Thyroid gland (tissue), 4 donors: ENCODE results near the gene ARHGEF40. TPM values are rescaled to one million over a fixed set of nuclear protein-coding genes. Genes with fewer than 3 reads are reported as not detected.

ENCODE experiments used
- DNase-seq, 2 donors: peaks; one replicate each; pipeline ENCODE4 v3.0.0-alpha.2; 2019
- H3K27ac ChIP-seq, 3 donors: fragments of 200-600 bp; sonication (generic); 1 replicate in 2 of 3; 2 replicates in 1 of 3; pipeline ENCODE4 v1.5.1; 2016 to 2019; ENCODE audit warnings: mild to moderate bottlenecking in 1 of 3, moderate library complexity in 1 of 3
- H3K27me3 ChIP-seq: fragments of 200-600 bp; sonication (generic); one replicate; pipeline ENCODE4 v1.5.1; 2019
- H3K36me3 ChIP-seq, 2 donors: fragments of 200-600 bp; sonication (generic); one replicate each; pipeline ENCODE4 v1.5.1; 2016 to 2019
- H3K4me1 ChIP-seq, 2 donors: fragments of 200-600 bp; sonication (generic); one replicate each; pipeline ENCODE4 v1.5.1; 2017 to 2019
- H3K4me3 ChIP-seq, 3 donors: fragments of 200-600 bp; sonication (generic); replicated peaks in 1 of 3; 1 replicate in 2 of 3; 2 replicates in 1 of 3; pipeline ENCODE4 v1.5.1; 2016; ENCODE audit warnings: mild to moderate bottlenecking in 1 of 3
- H3K9me3 ChIP-seq: fragments of 200-600 bp; sonication (generic); one replicate; pipeline ENCODE4 v1.5.1; 2017
- CTCF ChIP-seq, 6 experiments: fragments of 200-600 bp in 3 of 6; fragments of 450-650 bp in 3 of 6; sonication (generic) in 3 of 6; IDR thresholded peaks; one replicate each; pipeline ENCODE4 v1.5.1; 2016 to 2019; ENCODE audit warnings: antibody characterized with exemption in 6 of 6, mild to moderate bottlenecking in 2 of 6, inconsistent platforms in 1 of 6, moderate library complexity in 1 of 6
- POLR2A ChIP-seq, 2 donors: fragments of 450-650 bp; IDR thresholded peaks; one replicate each; pipeline ENCODE4 v1.6.1; 2017; ENCODE audit warnings: antibody characterized with exemption in 2 of 2, mild to moderate bottlenecking in 2 of 2, moderate library complexity in 1 of 2
- WGBS, 2 donors: methylation state at CpG; one replicate each; pipeline ENCODE4 v1.1.5; 2017; 5-methylcytosine and 5-hydroxymethylcytosine counted together
- intact Hi-C: fragments of 100-400 bp; cut with DNase I; formaldehyde crosslinking; loops from one replicate; pipeline ENCODE4 v1.15.1; 2023
- total RNA-seq, 4 donors: library from RNA; depleted of rRNA; stranded (reverse); fragments of >200 nt; gene quantifications; one replicate each; pipeline ENCODE4 v1.2.3, GENCODE V29; 2016

The ARHGEF40 gene
- total RNA-seq, 4 donors from 2014 or later = 28.1 to 44.8 (median 43.4) TPM

GRCh38 chr14:21103710-21104447, 33.8 kb downstream of the ARHGEF40 start:
- Histone ChIP-seq H3K9me3 (no peaks in the 10 kb centered on the region), H3K4me1 (peaks cover 18 to 46% of the 10 kb centered on the region in 2 donors), H3K27ac (peak overlapping the region; percentile 89 to 98 (median 95)), H3K27me3 (no peaks in the 10 kb centered on the region), H3K4me3 (peak overlapping the region; percentile 7 to 61 (median 31)), H3K36me3 (no peaks in the 10 kb centered on the region)
- intact Hi-C loops = no loop called here
- peak; percentile 97 to 98 for DNase-seq
- TF ChIP-seq POLR2A (IDR thresholded peaks at IDR 0.05) = peak; percentile 56 to 96
- TF ChIP-seq CTCF (IDR thresholded peaks at IDR 0.05) = peak; percentile 36 to 88 (median 82)
- 0% methylated on average over 12 to 51 of the region's 62 CpGs for WGBS, 2 donors

- Histone ChIP-seq H3K4me3 (peak overlapping the region; percentile 7 to 61 (median 31)), H3K36me3 (no peaks in the 10 kb centered on the region), H3K27ac (peak overlapping the region; percentile 89 to 98 (median 95)), H3K4me1 (peaks cover 11 to 39% of the 10 kb centered on the region in 2 donors), H3K27me3 (no peaks in the 10 kb centered on the region), H3K9me3 (no peaks in the 10 kb centered on the region)
- intact Hi-C loops = no loop called here
- TF ChIP-seq POLR2A (IDR thresholded peaks at IDR 0.05) (no peak), CTCF (IDR thresholded peaks at IDR 0.05) (peak; percentile 93 to 99 (median 98))
- 10 to 11% methylated on average over 8 of the region's 8 CpGs for WGBS, 2 donors
- peak; percentile 82 to 86 for DNase-seq
These were observed 34.5 kb downstream of the ARHGEF40 start for GRCh38 chr14:21104448-21105060.

- Histone ChIP-seq H3K9me3 (no peaks in the 10 kb centered on the region), H3K4me1 (peaks cover 9 to 37% of the 10 kb centered on the region in 2 donors), H3K4me3 (no peak overlapping the region), H3K36me3 (no peaks in the 10 kb centered on the region), H3K27me3 (no peaks in the 10 kb centered on the region), H3K27ac (peak overlapping the region in 2 of 3 donors; percentile 95 to 98)
- intact Hi-C loops = no loop called here
- no peak for DNase-seq
- 85 to 87% methylated on average over 8 of the region's 8 CpGs for WGBS, 2 donors
- TF ChIP-seq POLR2A (IDR thresholded peaks at IDR 0.05) = no peak
- TF ChIP-seq CTCF (IDR thresholded peaks at IDR 0.05) = no peak
These were observed 35.0 kb downstream of the ARHGEF40 start for GRCh38 chr14:21105095-21105494.

- intact Hi-C loops = no loop called here
- Histone ChIP-seq H3K4me3 (no peak overlapping the region), H3K27ac (peak overlapping the region in 2 of 3 donors; percentile 62 to 95)
These were observed 36.0 kb downstream of the ARHGEF40 start for GRCh38 chr14:21106176-21106497.

More at GRCh38 chr14:21106176-21106497, 36.0 kb downstream of the ARHGEF40 start:
- H3K36me3 ChIP-seq = no peaks in the 10 kb centered on the region
- no peaks in the 10 kb centered on the region for H3K9me3 ChIP-seq
- WGBS, 2 donors = 82 to 83% methylated on average over 4 of the region's 4 CpGs
- DNase-seq = no peak
- H3K27me3 ChIP-seq = no peaks in the 10 kb centered on the region
- H3K4me1 ChIP-seq = peaks cover 9 to 37% of the 10 kb centered on the region in 2 donors
- TF ChIP-seq CTCF (IDR thresholded peaks at IDR 0.05) (no peak), POLR2A (IDR thresholded peaks at IDR 0.05) (no peak)
